ENCODE measurements around the gene TALDO1.

TALDO1 gene

DNA sequence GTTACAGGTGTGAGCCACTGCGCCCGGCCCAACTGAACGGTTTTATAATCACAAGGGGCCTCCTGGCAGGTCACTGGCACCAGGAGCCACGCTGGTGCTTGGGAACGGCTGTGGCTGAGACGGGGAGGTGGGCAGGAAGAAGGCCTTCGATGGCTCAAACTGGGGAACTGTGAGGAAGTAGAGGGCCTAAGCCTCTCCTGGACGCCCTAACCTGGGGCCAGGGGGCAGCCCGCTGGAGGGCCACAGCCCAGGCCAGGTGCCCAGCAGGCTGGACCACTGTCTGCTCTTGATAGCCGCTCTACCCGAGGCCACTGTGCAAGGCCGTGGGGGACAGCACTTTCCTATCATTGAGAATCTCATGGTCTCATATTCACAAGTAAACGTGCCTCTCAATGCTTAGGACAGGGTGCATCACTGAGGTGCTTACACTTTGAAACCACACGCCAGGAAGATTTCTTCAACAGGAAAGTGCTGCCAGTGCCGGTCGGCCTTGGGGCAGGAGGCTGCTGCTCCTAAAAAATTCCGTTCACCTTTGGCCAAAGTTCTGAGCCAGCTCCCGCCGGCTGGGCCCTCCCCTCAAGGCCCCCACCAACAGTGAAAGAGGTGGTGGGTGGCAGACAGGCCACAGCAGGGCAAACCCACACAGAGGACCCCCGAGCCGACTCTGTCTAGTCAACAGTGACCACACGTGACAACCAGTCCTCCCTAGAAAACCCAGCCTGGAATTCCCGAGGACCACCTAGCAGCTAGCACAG lies 22.8 kb downstream of the TALDO1 start:
- no peak for DNase-seq (ENCODE audit: low spot score)

DNA sequence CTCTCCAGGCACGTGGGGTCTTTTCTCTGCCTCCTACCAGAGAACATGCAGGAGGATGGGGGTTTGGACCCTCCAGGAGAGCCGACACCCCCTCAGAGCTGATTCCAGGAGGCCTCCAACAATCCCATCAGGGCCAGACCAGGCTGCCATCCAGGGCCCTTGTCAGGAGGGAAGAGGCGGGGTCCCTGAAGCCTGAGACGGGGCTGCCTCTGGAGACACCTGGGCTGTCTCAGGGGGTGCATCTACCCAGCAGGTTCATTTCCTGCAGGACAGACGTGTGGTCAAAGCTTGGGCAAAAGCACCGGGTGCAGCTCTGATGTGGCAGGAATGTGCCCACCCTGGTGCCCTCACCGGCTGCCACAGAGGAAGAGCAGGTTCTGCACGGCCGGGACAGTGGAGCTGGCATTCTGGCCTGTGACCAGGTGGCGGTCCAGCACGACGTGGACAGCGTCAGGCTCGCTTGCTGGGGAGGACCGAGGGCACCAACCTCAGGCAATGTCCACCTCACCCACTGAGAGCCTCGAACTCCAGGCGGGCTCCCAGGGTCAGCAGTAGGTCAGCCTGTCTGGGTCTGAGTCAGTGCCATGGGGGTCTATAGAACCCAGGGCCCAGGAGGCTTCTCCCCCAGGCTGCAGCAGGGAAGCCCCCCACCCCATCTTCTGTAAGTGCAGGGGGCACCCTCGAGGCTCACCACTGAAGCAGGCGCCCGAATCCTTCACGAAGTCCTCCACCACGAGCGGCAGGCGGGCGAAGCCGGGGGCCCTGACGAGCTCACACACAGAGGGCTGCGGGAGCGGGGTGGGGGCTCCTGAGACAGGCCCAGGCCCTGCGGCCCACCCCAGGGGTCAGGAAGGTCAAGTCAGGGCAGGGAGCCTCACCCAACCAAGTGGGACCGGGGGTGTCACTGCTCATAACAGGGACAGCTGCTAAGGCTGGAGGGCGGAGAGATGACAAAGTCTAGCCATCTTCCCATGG lies 23.7 kb downstream of the TALDO1 start:
- no peak for DNase-seq (ENCODE audit: low spot score)

DNA sequence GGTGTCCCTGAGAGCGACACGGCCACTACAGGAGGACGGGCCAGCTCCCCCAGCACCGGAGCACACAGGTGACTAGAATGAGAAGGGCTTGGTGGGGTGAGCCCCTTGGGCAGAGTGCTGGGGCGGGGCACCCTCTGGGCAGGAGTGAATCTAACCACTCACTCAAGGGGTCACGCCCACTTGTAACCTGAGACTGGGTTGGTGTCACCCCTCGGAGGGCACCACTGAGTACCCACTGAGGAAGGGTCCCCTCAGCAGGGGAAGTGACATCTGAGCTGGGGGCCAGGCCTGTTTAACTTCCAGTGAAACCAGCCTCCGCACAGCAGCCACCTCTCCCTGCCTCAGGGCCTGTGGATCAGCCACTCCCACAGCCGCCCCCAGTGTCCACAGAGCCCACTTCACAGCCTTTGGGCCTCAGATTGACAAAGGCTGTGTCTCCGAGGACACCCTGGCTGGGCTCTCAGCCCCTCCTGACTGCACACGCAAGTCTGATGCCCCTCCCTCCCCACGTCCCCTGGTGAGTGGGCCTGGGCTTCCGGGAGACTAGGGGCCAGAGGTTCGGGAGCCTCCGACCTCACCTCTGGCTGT lies 24.4 kb downstream of the TALDO1 start:
- no peak for DNase-seq (ENCODE audit: low spot score)

DNA sequence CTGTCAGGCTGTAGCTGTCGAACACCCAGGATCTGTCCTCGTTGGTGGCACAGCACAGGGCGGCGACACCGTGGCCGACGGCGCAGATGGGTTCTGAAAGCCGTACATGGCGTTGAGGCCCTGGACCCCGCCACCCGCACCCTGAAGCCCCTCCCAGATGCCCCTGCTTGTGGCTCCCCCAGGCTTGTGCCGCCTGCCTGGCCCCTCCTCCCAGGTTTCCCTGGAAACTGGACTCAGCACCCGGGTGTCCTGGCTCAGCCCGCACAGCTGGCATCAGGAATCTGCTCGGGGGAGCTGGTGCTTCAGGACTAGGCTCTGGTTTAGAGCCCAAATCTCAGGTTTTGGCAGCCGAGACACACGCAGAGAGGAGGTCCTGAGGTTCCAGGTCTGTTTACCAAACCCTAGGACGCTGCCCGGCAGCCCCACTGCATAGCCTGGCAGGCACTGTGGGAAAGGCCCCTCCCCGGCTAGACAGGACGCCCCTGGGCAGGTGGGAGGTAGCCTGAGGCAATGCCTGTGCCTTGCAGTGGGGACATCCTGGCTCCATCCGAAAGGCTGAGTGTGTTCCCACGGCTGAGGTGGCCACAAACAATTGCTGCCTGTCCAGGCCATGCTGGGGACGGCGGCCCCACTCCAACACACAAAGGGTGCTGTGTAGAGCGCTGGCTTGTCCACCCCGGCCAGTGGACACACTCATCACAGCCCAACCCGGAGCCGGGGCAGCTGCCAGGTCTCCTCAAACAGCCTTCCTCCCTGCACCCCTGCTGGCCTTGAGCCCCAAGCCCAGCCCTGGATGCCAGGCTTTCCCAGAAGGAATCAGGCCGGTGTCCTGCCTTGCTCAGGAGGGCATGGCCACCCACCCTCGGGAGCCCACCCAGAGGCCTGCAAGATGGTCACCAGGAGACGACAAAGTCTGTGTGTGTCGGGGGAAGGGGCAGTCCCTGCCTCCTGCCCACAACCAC lies 25.4 kb downstream of the TALDO1 start:
- no peak for DNase-seq (ENCODE audit: low spot score)

DNA sequence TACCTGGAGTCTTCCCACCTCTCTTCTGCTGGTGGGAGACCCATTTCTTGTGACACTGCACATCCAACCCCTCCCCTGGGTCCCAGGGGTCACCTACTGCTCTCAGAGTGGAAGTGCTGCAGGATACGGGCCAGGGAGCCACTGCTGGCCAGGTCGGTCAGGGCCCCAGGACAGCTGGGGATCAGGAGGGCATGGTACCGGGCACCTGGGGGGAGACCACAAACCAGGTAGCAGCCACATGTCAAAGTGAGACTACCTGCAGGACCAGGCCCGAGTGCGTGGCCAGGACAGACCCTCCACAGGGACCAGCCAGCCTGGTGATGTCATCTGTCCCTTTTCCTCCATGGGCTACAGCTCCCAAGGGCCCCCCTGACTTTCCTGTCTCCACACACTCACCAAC lies 26.2 kb downstream of the TALDO1 start:
- DNase-seq (ENCODE audit: low spot score), result no peak

DNA sequence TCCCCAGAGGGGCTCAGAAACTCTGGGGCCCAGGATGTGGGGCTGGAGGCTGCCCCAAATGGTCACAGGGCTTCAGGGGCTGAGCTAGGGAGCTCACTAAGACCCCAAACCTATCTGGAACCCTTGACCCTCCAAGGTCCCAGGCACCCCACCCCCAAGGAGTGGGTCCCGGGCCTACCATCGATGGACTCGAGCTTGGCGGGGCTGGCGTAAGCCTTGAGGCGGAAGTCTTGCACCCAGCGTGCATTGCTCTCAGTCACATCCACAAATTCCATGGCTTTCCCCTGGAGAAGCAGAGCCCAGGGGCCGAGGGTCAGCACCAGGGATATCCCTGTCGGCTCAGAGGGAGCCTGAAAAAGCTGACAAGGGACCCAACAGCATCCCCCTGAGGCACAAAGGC lies 26.6 kb downstream of the TALDO1 start:
- no peak for DNase-seq (ENCODE audit: low spot score)

DNA sequence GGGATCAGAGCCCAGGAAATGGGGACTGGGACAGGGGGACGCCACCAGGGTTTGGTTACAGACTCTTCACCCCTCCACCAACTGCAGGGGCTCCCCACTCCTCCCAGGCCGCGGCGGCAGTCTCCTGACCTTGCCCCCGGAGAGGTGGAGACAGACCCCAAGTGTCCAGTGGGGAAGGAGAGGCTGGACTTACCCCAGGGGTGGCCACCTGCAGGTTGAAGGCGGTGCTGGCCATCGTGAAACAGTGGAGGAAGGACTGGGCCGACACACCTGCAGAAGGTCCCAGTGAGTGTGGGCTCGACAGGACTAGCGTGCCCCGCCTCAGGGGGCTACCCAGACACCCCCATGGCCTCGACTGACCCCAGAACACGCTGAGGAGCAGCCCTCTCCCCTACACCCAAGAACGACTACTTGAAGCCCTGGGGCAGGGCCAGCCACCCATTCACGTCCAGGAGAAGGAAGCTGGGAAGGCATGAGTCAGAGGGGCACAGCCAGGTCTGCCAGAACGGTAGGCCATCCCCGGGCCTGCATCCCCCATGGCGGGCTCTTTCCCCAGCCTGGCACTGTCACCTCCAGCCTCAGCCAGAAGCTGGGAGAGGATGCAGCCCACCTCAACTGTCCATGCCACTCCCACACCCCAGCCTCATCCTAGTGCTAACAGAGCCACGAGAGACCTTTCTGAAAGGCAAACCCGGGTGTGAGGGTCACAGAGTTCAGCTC lies 27.8 kb downstream of the TALDO1 start:
- DNase-seq (ENCODE audit: low spot score), result no peak

DNA sequence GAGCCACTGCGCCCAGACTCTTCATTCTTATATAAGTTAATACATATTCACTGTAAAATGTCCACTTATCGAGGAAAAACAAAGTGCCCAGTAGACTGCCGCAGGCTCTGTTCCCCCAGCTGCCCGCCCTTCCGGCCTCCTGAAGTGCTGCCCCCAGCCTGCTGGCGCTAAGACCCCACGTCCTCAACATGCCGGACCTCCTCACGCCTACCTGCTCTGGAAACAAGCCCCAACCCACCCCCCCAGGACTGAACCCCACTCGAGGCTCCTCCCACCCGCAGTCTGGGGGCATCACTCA lies 28.9 kb downstream of the TALDO1 start:
- DNase-seq (ENCODE audit: low spot score), result no peak

DNA sequence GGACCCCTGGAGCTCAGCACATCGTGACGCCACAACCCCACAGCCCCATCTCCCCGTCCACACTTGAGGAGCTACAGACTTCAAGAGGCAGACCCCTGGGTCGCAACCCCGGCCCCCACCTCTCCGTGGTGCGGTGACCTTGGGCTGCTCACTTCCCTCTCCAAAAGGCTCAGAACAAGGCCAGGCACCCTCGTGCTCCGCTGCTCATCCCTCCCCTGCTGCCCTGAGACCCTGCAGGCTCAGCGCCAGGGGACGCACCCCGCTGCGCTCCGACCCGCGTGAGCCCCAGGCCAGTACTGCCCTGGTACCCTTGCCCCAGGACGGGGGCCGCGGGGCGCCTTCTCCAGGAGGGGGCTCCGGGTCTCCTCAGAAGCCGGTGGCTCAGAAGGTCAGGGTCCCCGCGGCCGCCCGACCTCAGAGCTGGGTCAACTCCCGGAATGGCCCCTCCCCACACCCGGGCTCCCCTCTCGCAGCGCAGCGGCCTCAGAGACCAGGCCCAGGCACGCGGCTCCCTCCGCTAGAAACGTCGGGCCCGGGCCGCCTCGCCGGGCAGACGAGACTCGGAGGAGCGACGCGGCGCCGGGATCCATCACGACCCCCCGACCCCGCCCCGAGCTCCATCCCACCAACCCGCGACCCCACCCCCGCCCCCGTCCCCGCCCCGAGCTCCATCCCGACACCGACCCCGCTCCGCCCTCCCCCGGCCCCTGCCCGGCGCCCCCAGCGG lies 29.5 kb downstream of the TALDO1 start:
- DNase-seq (ENCODE audit: low spot score), result no peak

DNA sequence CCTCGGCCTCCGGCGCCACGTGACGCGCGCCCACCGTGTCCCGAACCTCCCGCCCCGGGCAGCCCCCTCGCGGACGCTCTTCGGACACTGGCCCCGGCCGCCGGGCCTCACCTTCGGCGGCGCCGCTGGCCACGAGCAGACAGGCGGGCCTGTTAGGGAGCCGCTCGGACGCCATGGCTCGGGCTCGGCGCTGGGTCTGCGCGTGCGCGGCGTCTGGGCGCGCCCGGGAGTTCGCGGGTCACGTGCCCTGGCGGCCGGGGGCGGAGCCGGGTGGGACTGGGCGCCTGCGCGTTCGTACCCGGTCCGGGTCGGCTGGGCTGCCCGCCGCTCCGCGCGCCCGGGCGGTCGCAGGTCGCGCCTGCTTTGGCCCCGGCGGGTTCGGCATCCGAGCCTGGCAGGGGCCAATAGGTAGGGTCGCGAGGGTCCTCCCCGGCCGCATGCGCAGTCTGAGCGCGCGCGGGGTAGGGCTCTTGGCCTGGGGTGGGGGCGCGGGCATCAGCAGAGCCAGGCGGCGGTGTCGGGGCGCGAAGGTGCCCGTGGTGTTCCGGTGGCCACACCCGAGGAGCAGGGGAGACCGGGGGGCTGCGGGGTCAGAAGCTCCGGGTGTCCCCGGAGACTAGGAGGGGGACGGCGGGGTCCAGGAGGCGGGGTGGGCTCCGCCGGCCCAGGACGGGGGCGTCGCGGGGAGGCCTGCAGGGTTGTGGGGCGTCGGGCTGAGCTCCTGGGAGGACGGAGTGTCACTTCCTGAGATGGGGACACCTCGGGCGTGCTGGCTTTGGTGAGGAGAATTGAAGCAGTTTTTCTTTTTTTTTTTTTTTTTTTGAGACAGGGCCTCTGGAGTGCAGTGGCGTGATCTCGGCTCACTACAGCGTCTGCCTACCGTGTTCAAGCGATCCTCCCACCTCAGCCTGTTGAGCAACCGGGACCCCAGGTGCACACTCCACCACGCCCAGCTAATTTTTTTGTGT lies 30.3 kb downstream of the TALDO1 start, which contains the start of gene GATD1:
GATD1 (minus strand) TSS at position 200 of the 968 bp plus-strand sequence; CDS start at position 175, 25 bp downstream.
- peak; percentile 92 for DNase-seq (ENCODE audit: low spot score)

DNA sequence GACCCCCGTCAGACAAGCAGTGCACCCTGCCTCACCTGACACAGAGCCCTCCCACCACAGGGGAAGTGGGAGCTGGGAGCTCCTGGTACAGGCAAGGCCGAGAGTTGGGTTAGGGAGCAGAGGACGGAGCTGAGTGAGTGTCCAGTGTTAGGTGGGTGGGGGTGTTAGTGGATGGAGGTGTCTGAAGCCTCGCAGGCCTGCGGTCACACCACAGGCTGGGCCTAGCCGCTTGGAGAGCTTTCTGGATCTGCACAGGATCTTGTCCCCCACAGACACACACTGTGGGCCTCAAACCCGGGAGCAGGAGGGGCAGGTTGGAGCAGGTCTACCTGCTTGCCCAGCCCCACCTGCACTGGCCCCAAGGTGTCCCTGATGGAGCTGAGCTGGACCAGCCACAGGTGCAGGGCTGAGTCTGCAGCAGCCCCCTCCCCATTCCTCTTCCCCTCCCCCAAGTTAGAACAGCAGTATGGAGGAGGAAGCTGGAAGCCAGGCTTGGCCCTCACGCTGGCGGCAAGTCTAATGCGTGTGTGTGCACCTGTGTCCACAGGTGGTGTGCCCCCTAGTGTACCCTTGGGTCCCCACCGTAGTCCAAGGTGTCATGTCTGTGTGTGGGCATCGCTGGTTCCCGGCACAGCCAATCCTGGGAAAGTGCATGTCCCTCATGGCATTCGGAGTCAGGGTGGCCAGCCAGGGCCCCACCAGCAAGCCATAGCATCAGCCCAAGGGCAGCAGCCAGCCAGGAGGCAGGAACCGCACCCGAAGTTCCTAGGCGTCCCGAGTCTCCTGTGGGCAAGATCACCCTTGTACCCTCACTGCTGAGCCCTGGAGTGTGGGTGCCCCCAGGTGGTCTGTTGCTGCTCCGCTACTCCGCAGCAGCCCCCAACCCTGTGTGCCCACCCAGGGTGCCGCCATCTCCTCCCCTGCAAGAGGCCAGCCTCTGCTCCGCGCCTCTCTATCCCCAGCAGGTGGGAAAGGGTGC lies 32.0 kb downstream of the TALDO1 start:
- DNase-seq (ENCODE audit: low spot score), result no peak

DNA sequence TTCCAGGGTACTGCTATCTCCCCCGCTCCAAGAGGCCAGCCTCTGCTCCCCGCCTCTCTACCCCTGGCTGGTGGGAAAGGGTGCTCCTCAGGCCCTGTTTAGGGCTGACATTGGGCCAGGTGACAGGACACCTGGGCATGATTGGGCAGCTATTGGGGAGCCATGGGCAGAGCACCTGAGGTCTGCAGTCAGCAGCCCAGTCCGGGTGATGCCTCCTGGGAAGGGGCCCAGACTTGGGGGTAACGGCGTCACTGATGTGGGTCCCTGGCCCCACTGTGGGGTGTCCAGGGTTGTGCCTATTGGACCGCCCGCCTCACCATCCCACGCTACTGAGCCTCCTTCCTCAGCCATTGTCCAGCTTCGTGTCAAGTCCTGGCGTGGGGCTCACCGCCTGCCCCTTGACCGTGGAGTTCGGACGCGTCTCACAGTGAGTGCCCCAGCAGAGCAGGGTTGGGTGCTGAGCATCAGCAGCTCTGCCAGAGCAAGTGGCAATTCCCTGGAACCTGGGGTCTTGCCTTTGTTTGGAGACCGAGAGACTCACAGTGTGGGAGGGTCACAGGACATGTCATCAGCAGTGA lies 32.8 kb downstream of the TALDO1 start:
- DNase-seq (ENCODE audit: low spot score), result no peak

DNA sequence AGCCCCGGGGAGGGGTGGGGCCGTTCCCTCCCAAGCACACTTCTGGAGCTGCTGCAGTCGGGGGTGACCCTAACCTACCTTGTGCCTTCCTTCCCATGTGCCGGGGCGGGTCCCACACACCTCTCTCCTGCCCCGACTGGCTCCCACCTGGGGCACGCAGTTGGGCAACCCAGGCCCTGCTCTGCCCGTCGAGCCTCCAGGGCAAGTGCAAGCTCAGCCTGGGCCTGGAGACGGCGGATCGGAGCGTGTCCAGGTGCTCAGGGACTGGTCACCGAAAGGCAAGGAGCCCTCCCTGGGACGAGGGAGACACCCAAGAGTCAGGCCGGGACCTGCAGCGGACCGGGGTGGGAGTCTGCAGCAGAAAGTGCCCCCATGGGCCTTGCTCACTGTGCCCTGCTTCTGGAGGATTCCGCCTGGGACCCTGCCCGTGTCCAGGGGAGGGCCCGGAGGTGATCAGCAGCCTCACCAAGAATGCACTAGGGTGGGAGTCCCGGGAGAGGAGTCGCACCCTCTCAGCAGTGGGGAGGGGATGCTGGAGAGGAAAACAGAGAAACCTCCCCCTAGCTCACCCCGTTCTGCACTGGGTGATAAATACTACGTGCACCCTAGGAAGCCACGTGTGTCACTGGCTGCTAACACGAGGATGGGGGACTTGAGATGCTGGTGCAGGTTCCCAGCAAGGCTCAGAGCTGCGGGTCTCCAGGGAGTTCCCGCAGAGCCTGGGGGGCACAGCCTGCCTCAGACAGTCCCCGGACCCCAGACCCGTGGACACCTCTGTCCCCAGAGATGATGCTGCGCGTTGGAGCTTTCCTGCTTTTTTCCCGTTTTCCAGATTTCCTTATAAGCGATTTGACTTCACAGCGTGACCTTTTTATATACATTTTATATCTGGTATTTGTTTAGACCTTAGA lies 35.3 kb downstream of the TALDO1 start:
- no peak for DNase-seq (ENCODE audit: low spot score)

DNA sequence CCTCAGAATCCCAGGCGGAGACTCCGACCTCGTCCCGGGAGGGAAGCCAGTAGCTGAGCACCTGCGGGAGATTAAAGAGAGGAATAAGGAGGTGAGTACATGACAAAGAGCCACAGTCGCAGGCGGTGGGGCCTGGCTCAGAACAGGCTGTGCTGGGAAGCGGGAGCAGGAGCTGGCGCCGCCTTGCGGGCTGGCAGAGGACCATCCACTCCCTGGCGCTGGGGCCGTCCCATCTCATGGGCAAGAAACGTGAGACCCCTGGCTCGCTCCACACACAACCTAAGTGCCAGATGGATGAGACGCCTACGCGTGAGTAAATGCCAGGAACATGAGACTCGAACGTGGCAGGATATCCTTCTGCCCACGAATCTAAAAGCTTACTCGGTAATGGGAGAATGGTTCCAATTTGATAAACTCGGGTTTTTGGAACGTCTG lies 36.3 kb downstream of the TALDO1 start:
- no peak for DNase-seq (ENCODE audit: low spot score)

DNA sequence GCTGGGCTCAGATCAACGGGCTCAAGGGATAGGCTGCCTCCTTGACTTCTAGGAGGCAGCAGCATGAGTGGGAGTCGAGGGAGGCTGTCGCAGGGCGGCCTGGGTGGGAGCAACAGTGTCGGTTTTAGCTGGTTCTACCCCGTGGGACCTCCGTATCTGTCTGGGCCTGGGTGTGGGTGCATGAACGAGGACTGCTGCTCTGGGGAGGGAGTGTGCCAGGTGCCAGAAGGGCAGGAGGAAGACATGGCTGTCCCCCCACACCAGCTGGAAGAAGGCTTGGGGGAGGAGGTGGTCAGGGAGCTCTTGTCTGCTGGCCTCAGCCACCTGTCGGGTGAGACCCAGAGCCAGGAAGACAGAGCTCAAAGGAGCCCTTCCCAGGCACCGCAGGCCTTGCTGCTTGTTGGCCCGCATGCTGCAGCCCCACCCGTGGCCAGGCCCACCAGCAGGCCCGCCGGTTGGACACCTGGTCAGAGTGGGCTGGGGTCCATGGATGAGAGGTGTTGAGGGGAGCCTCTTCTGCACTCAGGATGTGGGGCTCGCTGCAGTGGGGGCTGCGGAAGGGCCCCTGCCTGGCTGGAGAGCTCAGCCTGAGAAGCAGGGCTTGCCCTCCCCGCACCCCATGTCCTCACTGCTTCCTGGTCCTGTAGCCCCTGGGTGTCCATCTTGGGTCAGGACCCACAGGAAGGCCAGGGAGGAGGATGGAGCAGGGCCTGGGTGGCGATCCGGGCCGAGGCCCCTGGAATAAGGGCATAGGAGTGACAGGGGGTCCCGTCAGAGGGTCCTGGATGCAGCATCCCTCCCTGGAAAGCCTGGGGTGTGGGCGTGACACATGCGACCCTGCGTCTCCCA lies 39.2 kb downstream of the TALDO1 start:
- DNase-seq (ENCODE audit: low spot score), result no peak

All from LoVo (cell line).